Activated naive CD4-positive, alpha-beta T cell (primary cell): ENCODE results near the gene CD1D.
"Not testable (repeated sequence)": the region's sequence is repeated elsewhere in the genome, so short reads cannot be mapped to it uniquely, and the experiment has no call there.

Source experiments
- DNase-seq, 4 experiments: peaks; one replicate each; lab custom pipeline; 2025; lab: John Stamatoyannopoulos, UW

CD1D gene

GRCh38 chr1:158176399-158176798 lies 4.3 kb upstream of the CD1D start:
- DNase-seq: no peak

- DNase-seq: not testable (repeated sequence)
These were observed 3.6 kb upstream of the CD1D start for GRCh38 chr1:158176849-158177699.

- no peak for DNase-seq
These were observed 2.8 kb upstream of the CD1D start for GRCh38 chr1:158177700-158178450.

GRCh38 chr1:158179301-158180041 lies 1.2 kb upstream of the CD1D start:
- no peak for DNase-seq

GRCh38 chr1:158181577-158181922 lies 855 bp downstream of the CD1D start:
- DNase-seq: no peak

GRCh38 chr1:158185770-158186169 lies 5.1 kb downstream of the CD1D start:
- no peak for DNase-seq

- no peak for DNase-seq
These were observed 5.5 kb downstream of the CD1D start for GRCh38 chr1:158186180-158186579.

- DNase-seq: no peak
These were observed 7.9 kb downstream of the CD1D start for GRCh38 chr1:158188611-158189010.

GRCh38 chr1:158189624-158190023 lies 8.9 kb downstream of the CD1D start:
- no peak for DNase-seq

GRCh38 chr1:158191299-158191698 lies 10.6 kb downstream of the CD1D start:
- no peak for DNase-seq

GRCh38 chr1:158196461-158196860 lies 15.8 kb downstream of the CD1D start:
- DNase-seq: no peak

- DNase-seq: no peak
These were observed 19.2 kb downstream of the CD1D start for GRCh38 chr1:158199849-158200248.

GRCh38 chr1:158200527-158200926 lies 19.8 kb downstream of the CD1D start:
- DNase-seq: no peak

- no peak for DNase-seq
These were observed 23.2 kb downstream of the CD1D start for GRCh38 chr1:158203693-158204457.

GRCh38 chr1:158204458-158204827 lies 23.7 kb downstream of the CD1D start:
- no peak for DNase-seq

- no peak for DNase-seq
These were observed 28.0 kb downstream of the CD1D start for GRCh38 chr1:158208586-158209116.

- DNase-seq: no peak
These were observed 31.6 kb downstream of the CD1D start for GRCh38 chr1:158212320-158212719.

- DNase-seq: not testable (repeated sequence)
These were observed 42.8 kb downstream of the CD1D start for GRCh38 chr1:158223445-158223844.

- no peak for DNase-seq
These were observed 47.4 kb downstream of the CD1D start for GRCh38 chr1:158227904-158228623.
